GM21529 (cell line): Measurements from ENCODE around the gene ZMIZ1.
"Not testable (repeated sequence)": the region's sequence is repeated elsewhere in the genome, so short reads cannot be mapped to it uniquely, and the experiment has no call there.

Experiments
- ATAC-seq: cut with Tn5 transposase; IDR thresholded peaks from one replicate; pipeline ENCODE4 v1.9.1; 2021; ENCODE audit not compliant: unreplicated experiment

Gene ZMIZ1

DNA sequence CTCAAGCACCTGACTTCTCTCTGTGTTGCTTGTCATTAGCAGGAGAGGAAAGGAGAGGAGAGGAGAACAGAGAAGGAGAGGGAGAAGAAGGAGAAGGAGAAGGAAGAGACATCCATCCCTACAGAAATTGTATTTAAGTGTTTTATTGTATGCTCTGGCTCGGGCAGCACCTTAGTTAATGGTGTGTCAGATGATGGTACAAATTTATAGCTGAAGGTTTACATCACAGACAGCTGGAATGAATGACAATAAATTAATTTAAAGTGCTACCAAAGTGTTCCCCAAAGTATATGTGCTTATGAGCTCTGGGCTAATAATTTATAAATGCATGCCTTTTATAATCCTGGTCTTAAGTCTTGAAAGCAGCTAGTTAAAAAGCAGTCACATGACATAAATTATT, 38.1 kb upstream of the ZMIZ1 start:
- ATAC-seq, result no peak

GRCh38 chr10:79031723-79032122, 37.0 kb upstream of the ZMIZ1 start:
- no peak for ATAC-seq

GRCh38 chr10:79034271-79034876, 34.4 kb upstream of the ZMIZ1 start:
- no peak for ATAC-seq

- ATAC-seq, result not testable (repeated sequence)
Observed at GRCh38 chr10:79036416-79036815, 32.4 kb upstream of the ZMIZ1 start.

DNA sequence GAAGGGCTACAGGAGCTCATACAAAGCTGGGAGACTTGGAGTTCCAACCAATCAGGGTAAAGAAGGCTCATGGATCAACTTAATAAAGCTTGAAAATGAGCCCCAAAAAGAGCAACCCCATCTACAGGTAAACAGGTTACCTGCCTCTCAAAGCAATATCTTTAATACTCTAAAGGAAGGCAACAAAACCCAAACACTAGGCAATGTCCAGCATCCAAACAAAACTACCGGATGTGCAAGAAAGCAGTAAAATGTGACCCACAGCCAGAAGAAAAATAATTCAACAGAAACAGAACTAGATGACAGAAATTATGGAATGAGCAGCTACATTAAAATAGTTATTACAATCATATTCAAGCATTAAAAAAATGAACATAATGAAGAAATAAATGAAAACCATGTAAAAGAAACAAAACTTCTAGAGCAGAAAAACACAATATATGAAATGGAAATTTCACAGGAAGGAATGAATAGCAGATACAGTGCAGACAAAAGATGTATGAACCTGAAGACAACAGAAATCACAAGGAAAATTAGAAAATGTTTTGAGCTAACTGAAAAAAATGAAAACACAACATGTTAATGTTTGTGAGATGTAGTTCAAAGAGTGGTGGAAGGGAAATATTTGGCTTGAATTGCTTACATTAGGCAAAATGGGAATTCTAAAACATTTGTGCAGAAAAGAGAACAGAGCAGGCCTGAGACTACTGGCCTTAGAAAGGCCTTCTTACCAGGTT, 30.5 kb upstream of the ZMIZ1 start:
- no peak for ATAC-seq

- no peak for ATAC-seq
Observed at GRCh38 chr10:79038841-79039201, 29.9 kb upstream of the ZMIZ1 start.

GRCh38 chr10:79042639-79043411, 25.9 kb upstream of the ZMIZ1 start:
- ATAC-seq, result no peak

- ATAC-seq, result no peak
Observed at GRCh38 chr10:79044036-79044632, 24.6 kb upstream of the ZMIZ1 start.

GRCh38 chr10:79044846-79045245, 23.9 kb upstream of the ZMIZ1 start:
- no peak for ATAC-seq

GRCh38 chr10:79045566-79046175, 23.1 kb upstream of the ZMIZ1 start:
- ATAC-seq, result no peak

- ATAC-seq, result no peak
Observed at GRCh38 chr10:79046326-79046725, 22.4 kb upstream of the ZMIZ1 start.

DNA sequence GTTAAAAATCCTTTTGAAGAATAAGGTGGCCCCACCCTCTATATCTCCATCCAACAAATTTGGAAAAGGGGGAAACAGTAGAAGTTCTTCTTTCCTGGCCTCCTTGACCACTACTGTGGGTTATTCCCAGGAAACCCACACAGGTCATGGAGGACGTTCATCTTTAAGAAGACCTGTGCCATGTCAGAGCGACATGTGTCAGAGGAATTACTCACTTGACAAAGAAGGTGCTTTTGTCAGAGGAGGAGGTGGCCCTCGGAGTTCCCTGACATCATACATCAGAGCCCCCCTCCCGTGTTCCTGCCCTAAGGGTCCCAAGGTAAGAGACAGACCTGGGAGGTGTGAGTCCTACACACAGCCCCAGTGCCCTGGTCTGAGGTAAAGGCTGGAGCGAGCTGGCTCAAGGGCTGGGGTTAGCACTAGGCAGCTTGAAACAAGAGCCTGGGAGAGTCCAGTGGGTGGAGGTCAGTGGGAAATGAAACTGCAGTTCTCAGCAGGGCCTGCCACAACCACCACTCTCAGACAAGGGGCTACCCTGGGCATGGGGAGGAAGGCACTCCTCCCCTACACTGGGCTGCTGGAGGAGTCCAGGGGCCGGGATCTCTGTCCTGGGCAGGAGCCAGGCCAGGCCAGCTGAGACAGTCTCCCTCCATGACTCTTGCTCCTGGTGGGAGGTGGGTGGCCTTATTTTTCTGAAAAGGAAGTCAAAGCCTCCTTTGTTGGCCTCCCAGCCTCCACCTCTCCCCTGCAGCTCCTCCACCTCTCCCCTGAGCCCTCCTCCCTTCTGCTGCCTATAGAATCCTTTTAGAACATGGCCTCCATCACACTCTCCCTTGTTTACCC, 21.8 kb upstream of the ZMIZ1 start:
- ATAC-seq, result no peak

GRCh38 chr10:79047584-79047874, 21.2 kb upstream of the ZMIZ1 start:
- ATAC-seq, result no peak

DNA sequence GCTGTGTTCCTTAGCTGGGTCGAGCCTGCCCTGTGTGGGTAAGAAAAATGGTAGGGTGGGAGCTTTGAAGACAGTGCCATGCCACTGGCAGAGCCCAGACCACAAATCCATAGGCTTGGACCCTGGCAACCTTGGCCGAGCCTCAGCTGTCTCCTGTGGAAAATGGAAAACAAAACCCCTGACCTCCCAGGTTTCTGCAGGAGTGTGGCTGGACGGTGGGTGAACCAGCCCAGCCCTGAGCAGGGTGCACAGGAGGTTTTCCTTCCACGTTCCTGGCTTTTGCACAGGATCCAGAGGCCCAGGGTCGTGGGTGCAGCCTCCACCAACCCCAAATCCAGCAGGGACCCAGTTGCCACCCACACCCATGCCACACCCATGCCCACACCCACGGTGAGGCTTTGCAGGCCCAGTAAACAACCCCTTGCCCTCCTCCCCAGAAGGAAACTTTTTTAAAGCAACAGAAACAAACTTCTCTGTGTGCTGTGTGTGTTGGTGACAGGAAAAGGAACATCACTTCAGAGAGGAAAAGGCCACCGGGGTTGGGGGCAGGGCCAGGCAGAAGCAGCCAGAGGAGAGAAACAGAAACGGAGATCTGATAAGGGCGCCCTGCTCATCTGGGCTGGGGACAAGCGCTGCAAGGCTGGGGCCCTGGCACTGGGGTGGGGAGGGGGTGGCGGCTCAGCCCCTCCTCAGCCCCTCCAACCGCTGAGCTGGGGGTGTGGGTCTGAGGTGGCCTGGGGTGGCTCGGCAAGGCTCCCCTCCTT, 20.7 kb upstream of the ZMIZ1 start:
- no peak for ATAC-seq

DNA sequence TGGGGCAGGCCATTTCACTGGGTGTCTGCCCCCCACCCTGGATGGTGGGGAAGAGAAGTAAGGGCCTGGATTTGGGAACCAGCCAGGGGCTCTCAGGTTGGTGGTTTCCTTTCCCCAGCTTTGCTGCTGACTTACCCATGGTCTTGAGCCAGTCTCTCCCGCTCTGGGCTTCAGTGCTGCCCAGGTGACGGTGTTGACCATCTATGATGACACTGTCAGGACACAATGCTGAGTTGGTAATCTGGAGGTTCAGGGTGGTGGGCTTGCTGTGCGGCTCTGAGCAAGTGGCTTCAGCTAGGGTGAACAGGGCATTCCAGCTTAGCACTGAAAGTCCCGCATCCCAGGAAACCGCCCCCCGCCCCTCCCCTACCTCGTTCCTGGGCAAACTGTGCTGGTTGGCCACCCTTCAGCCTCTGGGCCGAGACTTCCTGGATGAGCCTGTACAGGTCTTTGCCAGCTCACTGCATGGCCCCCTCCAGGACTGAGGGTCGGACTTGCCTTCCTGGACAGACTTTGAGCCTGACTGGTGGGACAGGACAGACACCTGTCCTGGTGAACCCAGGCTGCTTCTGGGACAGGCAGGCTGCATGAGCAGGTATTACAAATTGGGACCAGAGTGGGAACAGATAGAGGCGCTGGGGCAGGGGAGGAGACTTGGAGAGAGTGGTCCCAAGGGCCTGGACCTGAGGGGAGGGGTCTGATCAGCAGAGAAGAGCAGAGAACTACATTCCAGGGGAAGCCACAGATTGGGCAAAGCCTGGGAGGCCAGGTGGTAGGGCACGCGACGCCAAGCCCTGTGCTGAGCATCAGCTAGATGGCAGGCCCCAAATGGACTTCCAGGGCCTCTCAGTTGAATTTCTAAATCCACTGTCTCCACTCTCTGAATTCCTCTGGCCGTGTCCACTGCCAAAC, 19.9 kb upstream of the ZMIZ1 start:
- no peak for ATAC-seq

- no peak for ATAC-seq
Observed at GRCh38 chr10:79049931-79050895, 18.6 kb upstream of the ZMIZ1 start.

GRCh38 chr10:79050896-79051555, 17.7 kb upstream of the ZMIZ1 start:
- ATAC-seq, result no peak
